NCI-H2107 (cell line): ENCODE data around the gene SLC2A4.
"Not testable (repeated sequence)": the region's sequence is repeated elsewhere in the genome, so short reads cannot be mapped to it uniquely, and the experiment has no call there.

Source experiments
- DNase-seq: peaks from one replicate; lab custom pipeline; 2025; lab: John Stamatoyannopoulos, UW

SLC2A4 gene

GRCh38 chr17:7324438-7324779 is 42.9 kb downstream of the SLC2A4 start:
- DNase-seq, result no peak

GRCh38 chr17:7325031-7325528 is 43.6 kb downstream of the SLC2A4 start:
- DNase-seq, result no peak

GRCh38 chr17:7326186-7326585 is 44.7 kb downstream of the SLC2A4 start:
- no peak for DNase-seq

GRCh38 chr17:7327056-7327455 is 45.5 kb downstream of the SLC2A4 start:
- no peak for DNase-seq

DNA sequence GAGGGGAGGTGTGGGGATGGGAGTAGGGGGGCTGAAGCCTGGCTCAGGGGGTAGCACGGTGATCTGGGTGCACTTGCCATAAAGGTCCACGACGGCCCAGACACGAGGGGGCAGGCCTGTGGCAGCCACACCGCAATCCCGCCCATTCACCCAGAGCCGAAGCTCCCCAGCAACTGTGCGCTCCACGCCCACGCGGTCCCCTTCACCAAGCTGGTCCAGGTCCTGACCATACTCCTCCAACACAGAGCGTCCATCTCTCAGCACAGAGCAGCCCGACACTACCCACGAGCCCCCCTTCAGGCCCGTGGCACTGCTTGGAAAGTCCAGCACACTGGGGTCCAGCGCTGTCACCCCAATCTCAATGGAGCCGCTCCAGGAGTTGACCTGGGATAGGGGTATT is 46.0 kb downstream of the SLC2A4 start:
- DNase-seq, result no peak

- no peak for DNase-seq
Observed at GRCh38 chr17:7328009-7328408, 46.5 kb downstream of the SLC2A4 start.

DNA sequence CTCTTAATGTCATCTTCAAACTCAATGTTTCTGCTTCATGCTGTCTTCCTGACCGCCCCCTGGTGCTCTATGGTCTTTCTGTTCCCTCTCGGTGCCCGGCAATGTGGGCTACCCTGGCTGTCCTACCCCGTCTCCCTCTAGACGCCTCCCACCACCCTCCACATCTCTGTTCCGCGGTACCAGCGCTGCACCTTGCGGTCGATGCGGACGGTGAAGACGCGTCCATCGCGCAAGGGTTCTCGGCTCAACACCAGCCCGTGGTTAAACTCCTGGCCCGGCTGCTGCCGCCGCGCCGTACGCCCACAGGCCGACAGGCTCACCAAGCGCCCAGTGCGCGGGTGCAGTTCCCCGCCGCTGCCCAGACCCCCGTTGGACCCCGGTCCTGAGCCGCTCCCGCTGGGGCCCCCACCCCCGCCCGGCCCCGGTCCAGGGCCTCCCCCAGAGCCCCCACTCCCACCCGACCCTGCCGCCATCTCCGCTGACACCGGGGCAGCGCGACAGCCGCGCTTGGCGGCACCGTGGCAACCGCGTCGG is 47.4 kb downstream of the SLC2A4 start, which contains the start of gene NEURL4:
Gene NEURL4, minus strand, starts transcription at position 496 of the 534 bp plus-strand sequence. Its CDS starts 23 bp downstream, at position 473.
- no peak for DNase-seq

DNA sequence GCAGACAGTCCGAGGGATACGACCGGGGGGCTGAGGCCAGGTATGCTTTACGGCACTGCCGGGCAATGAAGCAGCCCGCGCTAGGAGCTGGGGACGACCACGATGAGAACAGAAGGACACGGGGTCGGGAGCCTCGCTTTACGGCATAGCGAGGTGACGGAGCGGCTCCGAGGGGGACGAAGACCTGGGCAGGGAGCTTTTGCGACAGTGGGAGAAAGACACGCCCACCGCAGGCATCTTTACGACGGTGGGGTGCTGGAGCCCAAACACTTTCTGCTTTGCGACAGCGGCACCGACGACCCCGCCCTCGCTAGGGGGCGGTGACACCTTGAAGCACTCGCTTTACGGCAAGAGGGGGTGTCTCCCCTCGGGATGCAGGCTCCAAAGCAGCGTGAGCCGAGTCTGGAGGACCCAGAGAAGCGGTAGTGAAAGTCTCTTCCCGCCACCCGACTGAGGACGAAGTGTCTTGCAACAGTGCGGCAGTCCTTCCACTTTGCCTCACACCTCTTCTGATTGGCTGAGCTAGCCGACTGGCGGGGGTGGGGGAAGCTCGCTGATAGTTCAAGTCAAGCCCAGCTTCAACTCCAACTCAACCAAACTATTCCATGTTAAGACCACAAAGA is 48.0 kb downstream of the SLC2A4 start:
- DNase-seq, result peak; percentile 81

DNA sequence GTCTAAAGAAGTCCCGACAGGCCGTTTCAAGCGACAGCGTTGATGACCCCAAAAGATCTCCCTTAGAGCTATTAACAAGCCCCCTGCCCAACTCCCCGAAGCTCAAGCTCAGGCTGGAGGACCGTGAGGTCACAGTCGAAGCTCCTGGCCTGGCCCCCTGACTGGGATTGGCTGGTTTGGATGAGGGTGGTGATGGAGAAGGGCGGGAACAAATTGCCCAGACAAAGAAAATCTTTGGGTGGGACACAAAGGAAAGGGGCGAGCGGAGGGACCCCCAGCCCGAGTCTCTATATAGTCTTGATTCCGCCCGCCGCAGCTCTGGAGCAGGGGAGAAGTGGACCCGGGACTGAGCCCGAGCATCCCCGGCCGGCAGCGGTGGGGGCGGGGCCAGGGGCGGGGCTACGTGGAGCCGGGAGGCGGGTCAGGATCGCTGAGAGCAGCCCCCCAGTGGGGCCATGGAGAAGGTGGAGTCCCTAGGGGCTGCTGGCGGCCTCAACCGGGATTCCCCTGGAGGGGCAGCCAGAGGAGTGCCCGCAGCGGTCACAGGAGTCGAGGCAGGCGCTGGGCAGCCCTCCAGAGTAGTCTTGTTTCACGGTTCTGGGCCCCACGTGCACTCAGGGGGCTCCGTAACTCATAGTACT is 48.6 kb downstream of the SLC2A4 start:
- DNase-seq, result no peak

GRCh38 chr17:7330638-7331015 is 49.1 kb downstream of the SLC2A4 start:
- no peak for DNase-seq

GRCh38 chr17:7332111-7332510 is 50.6 kb downstream of the SLC2A4 start:
- no peak for DNase-seq

- DNase-seq, result not testable (repeated sequence)
Observed at GRCh38 chr17:7332600-7333069, 51.1 kb downstream of the SLC2A4 start.

DNA sequence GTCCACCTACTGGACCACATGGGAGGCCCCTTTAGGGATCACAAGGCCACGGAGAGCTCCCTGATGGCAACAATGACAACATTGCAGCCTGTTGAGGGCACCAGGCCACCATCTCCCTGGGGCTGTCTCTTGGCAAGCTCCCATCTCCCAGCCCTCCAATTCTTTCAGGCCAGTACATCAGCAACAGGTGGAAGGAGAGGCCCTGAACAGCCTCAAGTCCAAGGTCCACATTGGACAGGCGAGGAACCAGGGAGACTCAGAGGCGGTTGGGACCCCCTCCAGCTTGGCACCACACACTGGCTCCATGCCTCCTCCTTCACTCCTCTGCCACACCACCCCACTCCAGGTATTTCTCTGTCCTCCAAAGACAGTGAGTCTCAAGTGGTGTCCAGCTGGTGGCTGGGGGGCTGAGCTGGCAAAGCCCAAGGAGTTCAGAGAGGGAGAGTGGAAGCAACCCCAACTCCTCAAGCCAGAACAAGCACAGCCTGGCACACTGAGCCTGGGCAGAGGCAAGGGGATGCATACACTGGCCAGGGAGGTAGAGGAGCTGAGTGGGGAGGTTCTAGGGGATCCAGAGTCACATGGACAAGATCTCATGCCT is 53.5 kb downstream of the SLC2A4 start:
- no peak for DNase-seq

DNA sequence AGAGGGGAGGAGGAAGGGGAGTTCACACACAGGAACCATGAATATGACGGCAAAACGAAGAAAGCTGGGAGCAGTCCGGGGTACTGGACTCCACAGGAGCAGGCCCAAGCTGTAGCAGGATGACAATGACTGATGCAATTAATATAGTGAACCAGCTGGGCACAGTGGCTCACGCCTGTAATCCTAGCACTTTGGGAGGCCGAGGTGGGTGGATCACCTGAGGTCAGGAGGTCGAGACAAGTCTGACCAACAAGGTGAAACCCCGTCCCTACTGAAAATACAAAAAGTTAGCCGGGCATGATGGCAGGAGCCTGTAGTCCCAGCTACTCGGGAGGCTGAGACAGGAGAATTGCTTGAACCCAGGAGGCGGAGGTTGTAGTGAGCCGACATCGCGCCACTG is 54.2 kb downstream of the SLC2A4 start:
- not testable (repeated sequence) for DNase-seq

GRCh38 chr17:7336240-7337175 is 55.0 kb downstream of the SLC2A4 start, which contains the start of gene ACAP1:
Gene ACAP1 (plus strand): TSS chr17:7336529. CDS start chr17:7336735, 206 bp downstream.
- DNase-seq, result no peak

DNA sequence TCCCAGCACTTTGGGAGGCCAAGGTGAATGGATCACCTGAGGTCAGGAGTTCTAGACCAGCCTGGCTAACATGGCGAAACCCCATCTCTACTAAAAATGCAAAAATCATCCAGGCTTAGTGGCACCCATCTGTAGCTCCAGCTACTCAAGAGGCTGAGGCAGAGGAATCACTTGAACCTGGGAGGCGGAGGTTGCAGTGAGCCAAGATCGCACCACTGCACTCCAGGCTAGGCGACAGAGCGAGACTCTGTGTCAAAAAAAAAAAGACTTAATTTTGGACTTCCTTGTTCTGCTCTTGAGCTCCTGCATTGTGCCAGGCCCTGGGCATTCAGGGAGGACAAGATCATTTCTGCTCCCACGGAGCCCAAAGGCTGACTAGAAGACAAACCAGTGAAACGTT is 56.1 kb downstream of the SLC2A4 start:
- DNase-seq, result not testable (repeated sequence)
